H1 (cell line): ENCODE measurements around the gene TNKS2. TPM values are rescaled to one million over a fixed set of nuclear protein-coding genes. Genes with fewer than 3 reads are reported as not detected.

Source experiments
- CTCF ChIA-PET: fragments of 300-600 bp; sonication (Branson Sonifier 250); formaldehyde crosslinking; loops from one replicate; lab custom pipeline; 2021; ENCODE audit not compliant: partially characterized antibody; lab: Charles Lee
- POLR2A ChIA-PET: fragments of 300-600 bp; sonication (Branson Sonifier 250); formaldehyde crosslinking; loops from one replicate; lab custom pipeline; 2021; ENCODE audit warnings: inconsistent platforms; ENCODE audit not compliant: partially characterized antibody; lab: Charles Lee
- DNase-seq, 2 experiments: peaks; one replicate each; pipeline versions ENCODE4 v3.0.0 to v3.0.0-alpha.2; 2010 to 2022; ENCODE audit warnings: low spot score in 2 of 2, low read depth in 1 of 2, mixed read lengths in 1 of 2
- FAIRE-seq: peaks from 2 replicates; lab custom pipeline; 2011; peaks lifted over from hg19 to GRCh38; lab: Jason Lieb, UNC
- H2AFZ ChIP-seq: 2 replicates; pipeline ENCODE4 v1.8.1; 2012; ENCODE audit warnings: low read length, inconsistent platforms
- H2AK5ac ChIP-seq: 2 replicates; pipeline ENCODE4 v1.6.1; 2013; ENCODE audit warnings: low read depth, low read length
- H2BK120ac ChIP-seq: replicated peaks from 2 replicates; pipeline ENCODE3; 2013; ENCODE audit warnings: low read depth, low read length, inconsistent platforms
- H2BK12ac ChIP-seq: 2 replicates; pipeline ENCODE4 v1.6.1; 2013; ENCODE audit warnings: low read depth, low read length
- H2BK15ac ChIP-seq: 2 replicates; pipeline ENCODE4 v1.6.1; 2013; ENCODE audit warnings: low read length
- H2BK20ac ChIP-seq: 2 replicates; pipeline ENCODE4 v1.6.1; 2013; ENCODE audit warnings: low read length
- H2BK5ac ChIP-seq: 2 replicates; pipeline ENCODE4 v1.6.1; 2013; ENCODE audit warnings: low read depth, low read length
- H3K14ac ChIP-seq: 2 replicates; pipeline ENCODE4 v1.6.1; 2013; ENCODE audit warnings: inconsistent platforms; ENCODE audit not compliant: insufficient read length
- H3K18ac ChIP-seq: 2 replicates; pipeline ENCODE4 v1.6.1; 2013; ENCODE audit warnings: low read length; ENCODE audit errors: extremely low read depth
- H3K23ac ChIP-seq: 2 replicates; pipeline ENCODE4 v1.6.1; 2013; ENCODE audit warnings: inconsistent platforms; ENCODE audit not compliant: insufficient read length
- H3K23me2 ChIP-seq: 2 replicates; pipeline ENCODE4 v1.6.1; 2013; ENCODE audit warnings: low read depth, low read length
- H3K27ac ChIP-seq: 2 replicates; pipeline ENCODE4 v1.6.1; 2011; ENCODE audit warnings: low read depth, low read length, inconsistent platforms
- H3K27me3 ChIP-seq, 4 experiments: replicated peaks in 1 of 4; 1 replicate in 1 of 4; 2 replicates in 3 of 4; pipeline versions ENCODE4 v1.6.1 to v1.8.1; 2011 to 2013; ENCODE audit warnings: low read length in 3 of 4, mild to moderate bottlenecking in 3 of 4, inconsistent platforms in 2 of 4, mixed read lengths in 2 of 4, moderate library complexity in 1 of 4; ENCODE audit not compliant: control insufficient read depth in 3 of 4, insufficient read depth in 3 of 4; ENCODE audit errors: extremely low read depth in 1 of 4
- H3K36me3 ChIP-seq, 4 experiments: 2 replicates each; pipeline versions ENCODE4 v1.6.1 to v1.8.1; 2011 to 2013; ENCODE audit warnings: mild to moderate bottlenecking in 4 of 4, low read length in 3 of 4, moderate library complexity in 2 of 4, control low read depth in 1 of 4, inconsistent platforms in 1 of 4; ENCODE audit not compliant: insufficient read depth in 4 of 4, control insufficient read depth in 2 of 4
- H3K4ac ChIP-seq: replicated peaks from 2 replicates; pipeline ENCODE3; 2013; ENCODE audit warnings: low read length, low read depth, mixed read lengths, inconsistent platforms; ENCODE audit not compliant: insufficient read length
- H3K4me1 ChIP-seq, 4 experiments: replicated peaks in 1 of 4; 1 replicate in 1 of 4; 2 replicates in 3 of 4; pipeline versions ENCODE4 v1.6.1 to v1.8.1; 2011 to 2013; ENCODE audit warnings: low read length in 3 of 4, inconsistent platforms in 2 of 4, mixed read lengths in 1 of 4; ENCODE audit not compliant: insufficient read depth in 4 of 4, control insufficient read depth in 3 of 4
- H3K4me2 ChIP-seq, 2 experiments: 2 replicates each; pipeline versions ENCODE4 v1.6.1 to v1.8.1; 2011 to 2013; ENCODE audit warnings: low read depth in 2 of 2, low read length in 2 of 2, control low read depth in 1 of 2, inconsistent platforms in 1 of 2, mild to moderate bottlenecking in 1 of 2; ENCODE audit not compliant: insufficient read depth in 1 of 2
- H3K4me3 ChIP-seq, 4 experiments: fragments of 200-600, 300-600 bp in 1 of 4; sonication (generic), shearing (Covaris generic), sonication (Bioruptor Twin) in 1 of 4; 2 replicates each; pipeline versions ENCODE4 v1.5.1 to v1.8.1; 2011 to 2016; ENCODE audit warnings: low read length in 4 of 4, low read depth in 3 of 4, control low read depth in 2 of 4, inconsistent platforms in 2 of 4, mild to moderate bottlenecking in 2 of 4, mixed read lengths in 1 of 4, moderate library complexity in 1 of 4; ENCODE audit not compliant: insufficient read depth in 2 of 4; ENCODE audit errors: extremely low read depth in 1 of 4
- H3K56ac ChIP-seq: replicated peaks from 2 replicates; pipeline ENCODE3; 2013; ENCODE audit warnings: low read depth, mild to moderate bottlenecking, mixed read lengths, low read length, inconsistent platforms; ENCODE audit not compliant: insufficient read length
- H3K79me1 ChIP-seq: 2 replicates; pipeline ENCODE4 v1.6.1; 2013; ENCODE audit warnings: low read depth, low read length, control low read depth
- H3K79me2 ChIP-seq, 2 experiments: 2 replicates each; pipeline versions ENCODE4 v1.6.1 to v1.8.1; 2012 to 2013; ENCODE audit warnings: low read length in 2 of 2, mild to moderate bottlenecking in 2 of 2, inconsistent platforms in 1 of 2; ENCODE audit not compliant: insufficient read depth in 2 of 2, control insufficient read depth in 1 of 2
- H3K9ac ChIP-seq, 4 experiments: replicated peaks in 1 of 4; 1 replicate in 1 of 4; 2 replicates in 3 of 4; pipeline versions ENCODE4 v1.6.1 to v1.8.1; 2011 to 2013; ENCODE audit warnings: low read depth in 3 of 4, low read length in 3 of 4, control low read depth in 2 of 4, mild to moderate bottlenecking in 2 of 4, moderate library complexity in 2 of 4, inconsistent platforms in 1 of 4; ENCODE audit errors: extremely low read depth in 1 of 4
- H3K9me3 ChIP-seq, 2 experiments: 2 replicates each; pipeline versions ENCODE4 v1.6.1 to v1.8.1; 2012 to 2013; ENCODE audit warnings: mild to moderate bottlenecking in 2 of 2, moderate library complexity in 2 of 2, control low read depth in 1 of 2, inconsistent platforms in 1 of 2, low read depth in 1 of 2, low read length in 1 of 2, mixed read lengths in 1 of 2; ENCODE audit not compliant: insufficient read depth in 2 of 2
- H4K20me1 ChIP-seq, 2 experiments: replicated peaks in 1 of 2; 2 replicates each; pipeline versions ENCODE3 to v1.8.1; 2011 to 2013; ENCODE audit warnings: inconsistent platforms in 2 of 2, low read length in 2 of 2, mild to moderate bottlenecking in 1 of 2; ENCODE audit not compliant: insufficient read depth in 2 of 2, control insufficient read depth in 1 of 2
- H4K5ac ChIP-seq: 2 replicates; pipeline ENCODE4 v1.6.1; 2013; ENCODE audit warnings: low read length, low read depth, mixed read lengths, inconsistent platforms; ENCODE audit not compliant: insufficient read length
- H4K8ac ChIP-seq: 2 replicates; pipeline ENCODE4 v1.8.0; 2013; ENCODE audit warnings: mild to moderate bottlenecking, moderate library complexity, low read length, inconsistent platforms; ENCODE audit not compliant: insufficient read depth; ENCODE audit errors: extremely low read depth
- H4K91ac ChIP-seq: replicated peaks from 2 replicates; pipeline ENCODE3; 2013; ENCODE audit warnings: low read length, mixed read lengths, inconsistent platforms; ENCODE audit not compliant: insufficient read length
- BRCA1 ChIP-seq: IDR thresholded peaks from 2 replicates; pipeline ENCODE4 v1.6.1; 2012; ENCODE audit warnings: low read depth, low read length, improper control_type of control experiment
- CEBPB ChIP-seq: IDR thresholded peaks from 2 replicates; pipeline ENCODE4 v1.6.1; 2012; ENCODE audit warnings: low read depth, low read length
- CREB1 ChIP-seq: IDR thresholded peaks from 2 replicates; pipeline ENCODE4 v1.6.1; 2012; ENCODE audit warnings: inconsistent platforms
- GTF2F1 ChIP-seq: IDR thresholded peaks from 2 replicates; pipeline ENCODE4 v1.6.1; 2012; ENCODE audit warnings: low read depth, low read length, improper control_type of control experiment, borderline replicate concordance
- KDM5A ChIP-seq: fragments of 200-600 bp; IDR thresholded peaks from 2 replicates; pipeline ENCODE4 v1.7.1; 2012; ENCODE audit warnings: mild to moderate bottlenecking, low read length, inconsistent platforms, mixed read lengths
- POLR2AphosphoS5 ChIP-seq: IDR thresholded peaks from 2 replicates; pipeline ENCODE4 v1.6.1; 2011; ENCODE audit warnings: low read depth, low read length
- RXRA ChIP-seq: IDR thresholded peaks from 2 replicates; pipeline ENCODE4 v1.6.1; 2011; ENCODE audit warnings: low read depth, mild to moderate bottlenecking, low read length, moderate library complexity; ENCODE audit not compliant: insufficient read depth
- TBP ChIP-seq: IDR thresholded peaks from 2 replicates; pipeline ENCODE4 v1.6.1; 2011; ENCODE audit warnings: low read depth, low read length, improper control_type of control experiment
- WGBS, 2 experiments: shearing (Covaris generic) in 1 of 2; methylation state at CpG; one replicate each; pipeline versions ENCODE4 v1.1.6 to v1.1.7; 2013 to 2015; ENCODE audit warnings: low lambda C conversion rate in 2 of 2, mixed read lengths in 2 of 2, inconsistent platforms in 1 of 2, low coverage in 1 of 2, missing lambda C conversion rate in 1 of 2; ENCODE audit not compliant: insufficient replicate concordance in 2 of 2, insufficient coverage in 1 of 2, insufficient read length in 1 of 2; ENCODE audit errors: extremely low coverage in 1 of 2, missing lambda C conversion rate in 1 of 2; 5-methylcytosine and 5-hydroxymethylcytosine counted together
- polyA plus RNA-seq, 7 experiments: library from polyadenylated mRNA; depleted of rRNA in 3 of 7; stranded (reverse) in 5 of 7; unstranded in 2 of 7; fragments of >200 nt in 5 of 7; fragments of 200-250 nt in 2 of 7; gene quantifications; 1 replicate in 5 of 7; 2 replicates in 1 of 7; 4 replicates in 1 of 7; pipeline versions ENCODE4 v1.2.1 to v1.2.3, GENCODE V29; 2011 to 2013; ENCODE audit warnings: missing spikeins in 2 of 7, mixed read lengths in 2 of 7
- total RNA-seq: library from RNA; stranded (reverse); fragmentation: NEBNext Ultra II Directional; extraction: Animal tissue kit (Norgen Biotek cat#: 25700); gene quantifications from 2 replicates; pipeline ENCODE4 v1.2.1, GENCODE V29; 2021
- TF ChIP-seq, protein P1 (sequence below): IDR thresholded peaks from 2 replicates; pipeline ENCODE4 v1.6.1; 2011; ENCODE audit warnings: low read depth, mild to moderate bottlenecking, low read length; ENCODE audit not compliant: insufficient read depth

Gene TNKS2
- total and polyA plus RNA-seq, 2 of the 8 experiments (the other 6 are each of a cell fraction or from before 2014, with no cell fraction given), result 23.3 to 73.6 TPM

GRCh38 chr10:91838199-91838598 is 40.0 kb downstream of the TNKS2 start:
- peaks cover 20 to 96% (median 66%) of the 10 kb centered on the region in 4 experiments for H3K36me3 ChIP-seq
- no peak for TF ChIP-seq CREB1
- no peak for TF ChIP-seq POLR2AphosphoS5
- TF ChIP-seq, protein P1, sequence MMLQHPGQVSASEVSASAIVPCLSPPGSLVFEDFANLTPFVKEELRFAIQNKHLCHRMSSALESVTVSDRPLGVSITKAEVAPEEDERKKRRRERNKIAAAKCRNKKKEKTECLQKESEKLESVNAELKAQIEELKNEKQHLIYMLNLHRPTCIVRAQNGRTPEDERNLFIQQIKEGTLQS, result no peak
- TF ChIP-seq GTF2F1, result no peak
- TF ChIP-seq CEBPB, result no peak
- TF ChIP-seq TBP, result no peak
- TF ChIP-seq BRCA1, result no peak
- TF ChIP-seq KDM5A, result no peak
- TF ChIP-seq RXRA, result no peak

More at GRCh38 chr10:91838199-91838598, 40.0 kb downstream of the TNKS2 start:
- H3K4me2 ChIP-seq, result no peak overlapping the region
- H3K79me2 ChIP-seq, result no peaks in the 10 kb centered on the region
- FAIRE-seq, result no peak
- H3K27me3 ChIP-seq, result no peaks in the 10 kb centered on the region
- H3K79me1 ChIP-seq, result no peaks in the 10 kb centered on the region
- H2BK5ac ChIP-seq, result no peak overlapping the region
- H3K23me2 ChIP-seq, result no peaks in the 10 kb centered on the region
- no peaks in the 10 kb centered on the region for H3K4me1 ChIP-seq
- no peak overlapping the region for H2AFZ ChIP-seq
- no peak overlapping the region for H2BK15ac ChIP-seq
- no peak overlapping the region for H2AK5ac ChIP-seq
- H3K9me3 ChIP-seq, result no peaks in the 10 kb centered on the region
- 85% methylated on average over 3 of the region's 3 CpGs; no CpG with 5 or more reads in 1 of the 2 experiments for WGBS, 2 experiments
- no peak overlapping the region for H4K8ac ChIP-seq
- no peak overlapping the region for H3K9ac ChIP-seq
- POLR2A ChIA-PET, result interaction anchor here (0.7 kb wide), 1 partner anchor 39 kb away, joined by 3 read pairs; no protein-coding TSS in a partner anchor
- H3K56ac ChIP-seq, result no peak overlapping the region
- no peak overlapping the region for H2BK12ac ChIP-seq
- H3K23ac ChIP-seq, result no peak overlapping the region
- CTCF ChIA-PET, result interaction anchor here (0.9 kb wide), 1 partner anchor 21 kb away, joined by 4 read pairs; no protein-coding TSS in a partner anchor
- no peak for DNase-seq
- H2BK20ac ChIP-seq, result no peak overlapping the region
- H4K91ac ChIP-seq, result no peak overlapping the region
- H2BK120ac ChIP-seq, result no peak overlapping the region
- no peak overlapping the region for H3K14ac ChIP-seq
- no peak overlapping the region for H3K27ac ChIP-seq
- H4K5ac ChIP-seq, result no peak overlapping the region
- H3K4ac ChIP-seq, result no peak overlapping the region
- no peak overlapping the region for H3K4me3 ChIP-seq
- H4K20me1 ChIP-seq, result peaks cover 0 to 1% of the 10 kb centered on the region in 2 experiments
- H3K18ac ChIP-seq, result no peak overlapping the region
